Mesenchymal stem cell (in vitro differentiated cells and primary cell): ENCODE results near the gene E2F6.

Source experiments
- DNase-seq: peaks from one replicate; pipeline ENCODE4 v3.0.0-alpha.2; 2013
- H2AFZ ChIP-seq: one replicate; pipeline ENCODE4 v1.6.1; 2013; ENCODE audit warnings: low read depth, mild to moderate bottlenecking, control low read depth, inconsistent platforms, low read length, moderate library complexity
- H2AK5ac ChIP-seq: 2 replicates; pipeline ENCODE4 v1.6.1; 2013; ENCODE audit warnings: low read length, moderate library complexity, mild to moderate bottlenecking, inconsistent platforms; ENCODE audit not compliant: severe bottlenecking
- H2BK120ac ChIP-seq: one replicate; pipeline ENCODE4 v1.6.1; 2013; ENCODE audit warnings: low read depth, mild to moderate bottlenecking, inconsistent platforms, low read length, moderate library complexity
- H2BK12ac ChIP-seq, 2 experiments: one replicate each; pipeline ENCODE4 v1.6.1; 2013; ENCODE audit warnings: inconsistent platforms in 2 of 2, low read length in 2 of 2, mild to moderate bottlenecking in 2 of 2, moderate library complexity in 2 of 2, control low read depth in 1 of 2
- H2BK15ac ChIP-seq: one replicate; pipeline ENCODE4 v1.6.1; 2013; ENCODE audit warnings: mild to moderate bottlenecking, low read depth, inconsistent platforms; ENCODE audit not compliant: poor library complexity, severe bottlenecking
- H2BK5ac ChIP-seq: 2 replicates; pipeline ENCODE4 v1.6.1; 2013; ENCODE audit warnings: low read depth, mild to moderate bottlenecking, low read length, control low read depth, inconsistent platforms; ENCODE audit not compliant: poor library complexity, severe bottlenecking
- H3K14ac ChIP-seq, 2 experiments: one replicate each; pipeline ENCODE4 v1.6.1; 2013; ENCODE audit warnings: inconsistent platforms in 2 of 2, low read length in 2 of 2, control low read depth in 1 of 2, mild to moderate bottlenecking in 1 of 2, moderate library complexity in 1 of 2
- H3K18ac ChIP-seq, 2 experiments: one replicate each; pipeline ENCODE4 v1.6.1; 2013; ENCODE audit warnings: inconsistent platforms in 2 of 2, low read length in 2 of 2, control low read depth in 1 of 2, low read depth in 1 of 2, mild to moderate bottlenecking in 1 of 2
- H3K23ac ChIP-seq, 2 experiments: one replicate each; pipeline ENCODE4 v1.6.1; 2013; ENCODE audit warnings: inconsistent platforms in 2 of 2, low read length in 2 of 2, mild to moderate bottlenecking in 2 of 2, moderate library complexity in 2 of 2, control low read depth in 1 of 2
- H3K27ac ChIP-seq: 2 replicates; pipeline ENCODE4 v1.5.1; 2013; ENCODE audit warnings: mild to moderate bottlenecking, moderate library complexity, low read length, control low read depth, inconsistent platforms; ENCODE audit not compliant: poor library complexity, severe bottlenecking
- H3K27me3 ChIP-seq, 2 experiments: 2 replicates each; pipeline versions ENCODE4 v1.6.1 to v1.7.0; 2013; ENCODE audit warnings: low read length in 2 of 2, mild to moderate bottlenecking in 2 of 2, moderate library complexity in 2 of 2, control low read depth in 1 of 2, inconsistent platforms in 1 of 2; ENCODE audit not compliant: control insufficient read depth in 1 of 2, insufficient read depth in 1 of 2
- H3K36me3 ChIP-seq, 2 experiments: 2 replicates each; pipeline versions ENCODE4 v1.6.1 to v1.7.0; 2013; ENCODE audit warnings: low read length in 2 of 2, control low read depth in 1 of 2, inconsistent platforms in 1 of 2, low read depth in 1 of 2, mild to moderate bottlenecking in 1 of 2; ENCODE audit not compliant: insufficient read depth in 2 of 2, control insufficient read depth in 1 of 2
- H3K4ac ChIP-seq, 2 experiments: one replicate each; pipeline ENCODE4 v1.6.1; 2013; ENCODE audit warnings: inconsistent platforms in 2 of 2, low read length in 2 of 2, mild to moderate bottlenecking in 2 of 2, moderate library complexity in 2 of 2, control low read depth in 1 of 2, low read depth in 1 of 2
- H3K4me1 ChIP-seq: 2 replicates; pipeline ENCODE4 v1.6.1; 2013; ENCODE audit warnings: low read depth, low read length, control low read depth; ENCODE audit not compliant: control insufficient read depth, insufficient read depth
- H3K4me2 ChIP-seq: 2 replicates; pipeline ENCODE4 v1.6.1; 2013; ENCODE audit warnings: low read length, mild to moderate bottlenecking, inconsistent platforms; ENCODE audit not compliant: poor library complexity, severe bottlenecking
- H3K4me3 ChIP-seq, 2 experiments: 2 replicates each; pipeline versions ENCODE4 v1.5.1 to v1.7.0; 2013; ENCODE audit warnings: low read length in 2 of 2, mild to moderate bottlenecking in 2 of 2, control low read depth in 1 of 2, low read depth in 1 of 2; ENCODE audit not compliant: insufficient read depth in 1 of 2
- H3K79me1 ChIP-seq: replicated peaks from 2 replicates; pipeline ENCODE4 v1.6.1; 2013; ENCODE audit warnings: mild to moderate bottlenecking, control low read depth, low read length, inconsistent platforms; ENCODE audit not compliant: poor library complexity, severe bottlenecking
- H3K9ac ChIP-seq: 2 replicates; pipeline ENCODE4 v1.7.0; 2013; ENCODE audit warnings: mild to moderate bottlenecking, low read length, moderate library complexity
- H3K9me3 ChIP-seq: 2 replicates; pipeline ENCODE4 v1.7.0; 2013; ENCODE audit warnings: mild to moderate bottlenecking, low read length; ENCODE audit not compliant: control insufficient read depth
- H4K8ac ChIP-seq: one replicate; pipeline ENCODE4 v1.6.1; 2013; ENCODE audit warnings: inconsistent platforms, mild to moderate bottlenecking, low read length, moderate library complexity
- H4K91ac ChIP-seq: one replicate; pipeline ENCODE4 v1.6.1; 2013; ENCODE audit warnings: mild to moderate bottlenecking, low read length, inconsistent platforms
- WGBS: methylation state at CpG from one replicate; pipeline ENCODE4 v1.1.7; 2013; ENCODE audit warnings: mixed read lengths; 5-methylcytosine and 5-hydroxymethylcytosine counted together

Gene E2F6

GRCh38 chr2:11481426-11481788, 15.4 kb upstream of the E2F6 start:
- Histone ChIP-seq H3K9ac (no peak overlapping the region), H2BK12ac (no peak overlapping the region), H3K23ac (no peak overlapping the region), H2BK5ac (no peak overlapping the region), H2AFZ (no peak overlapping the region), H3K27ac (no peak overlapping the region), H4K8ac (no peak overlapping the region), H3K18ac (no peak overlapping the region), H2BK15ac (no peak overlapping the region), H2BK120ac (no peak overlapping the region), H3K4me3 (no peak overlapping the region), H3K9me3 (no peaks in the 10 kb centered on the region), H3K36me3 (peaks cover 0 to 3% of the 10 kb centered on the region in 2 experiments), H3K4ac (no peak overlapping the region), H3K27me3 (peaks cover 57 to 73% of the 10 kb centered on the region in 2 experiments), H3K4me2 (no peak overlapping the region), H2AK5ac (no peak overlapping the region), H4K91ac (no peak overlapping the region), H3K4me1 (peaks cover 16% of the 10 kb centered on the region), H3K79me1 (no peaks in the 10 kb centered on the region), H3K14ac (no peak overlapping the region)
- 65% methylated on average over 6 of the region's 6 CpGs for WGBS
- DNase-seq, result no peak

DNA sequence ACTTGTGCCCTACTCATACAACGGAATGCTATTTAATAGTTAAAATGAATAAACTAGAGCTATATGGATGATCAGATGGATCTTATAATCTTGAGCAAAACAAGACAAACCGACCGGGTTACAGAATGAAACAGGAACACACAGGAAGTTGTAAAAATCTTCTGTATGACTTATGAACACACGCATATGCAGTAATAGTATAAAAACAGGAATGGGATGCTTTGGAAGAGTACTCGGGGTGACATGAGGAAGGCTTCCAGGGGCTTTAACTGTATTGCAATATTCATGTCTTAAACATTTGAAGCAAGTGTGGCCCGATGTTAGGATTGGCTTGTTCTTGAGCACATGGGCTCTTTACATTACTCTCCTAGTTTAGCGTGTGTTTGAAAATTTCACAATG, 14.9 kb upstream of the E2F6 start:
- H3K9me3 ChIP-seq, result no peaks in the 10 kb centered on the region
- H3K23ac ChIP-seq, result no peak overlapping the region
- no peak overlapping the region for H3K14ac ChIP-seq
- H2BK15ac ChIP-seq, result no peak overlapping the region
- no peak overlapping the region for H3K27ac ChIP-seq
- no peak overlapping the region for H2BK5ac ChIP-seq
- no peak overlapping the region for H3K4ac ChIP-seq
- H3K27me3 ChIP-seq, result peaks cover 52 to 68% of the 10 kb centered on the region in 2 experiments
- peaks cover 16% of the 10 kb centered on the region for H3K4me1 ChIP-seq
- H2BK12ac ChIP-seq, result no peak overlapping the region
- no peaks in the 10 kb centered on the region for H3K79me1 ChIP-seq
- H4K91ac ChIP-seq, result no peak overlapping the region
- no peak overlapping the region for H3K9ac ChIP-seq
- 66% methylated on average over 6 of the region's 7 CpGs for WGBS
- no peak overlapping the region for H4K8ac ChIP-seq
- H3K4me2 ChIP-seq, result no peak overlapping the region
- DNase-seq, result no peak
- no peak overlapping the region for H2BK120ac ChIP-seq
- peaks cover 0 to 3% of the 10 kb centered on the region in 2 experiments for H3K36me3 ChIP-seq
- no peak overlapping the region for H3K4me3 ChIP-seq
- H2AK5ac ChIP-seq, result no peak overlapping the region
- no peak overlapping the region for H3K18ac ChIP-seq
- H2AFZ ChIP-seq, result no peak overlapping the region

GRCh38 chr2:11480406-11480805, 14.4 kb upstream of the E2F6 start:
- H3K27ac ChIP-seq, result no peak overlapping the region
- no peak overlapping the region for H3K9ac ChIP-seq
- H4K91ac ChIP-seq, result no peak overlapping the region
- H2BK120ac ChIP-seq, result no peak overlapping the region
- H2BK5ac ChIP-seq, result no peak overlapping the region
- 43% methylated on average over 2 of the region's 4 CpGs for WGBS
- no peaks in the 10 kb centered on the region for H3K9me3 ChIP-seq
- no peak overlapping the region for H3K4me2 ChIP-seq
- no peaks in the 10 kb centered on the region for H3K79me1 ChIP-seq
- H3K23ac ChIP-seq, result no peak overlapping the region
- no peak overlapping the region for H3K14ac ChIP-seq
- peaks cover 47 to 63% of the 10 kb centered on the region in 2 experiments for H3K27me3 ChIP-seq
- peaks cover 0 to 3% of the 10 kb centered on the region in 2 experiments for H3K36me3 ChIP-seq
- no peak overlapping the region for H2BK12ac ChIP-seq
- H3K18ac ChIP-seq, result no peak overlapping the region
- no peak overlapping the region for H3K4ac ChIP-seq
- H2BK15ac ChIP-seq, result no peak overlapping the region
- no peak overlapping the region for H3K4me3 ChIP-seq
- H4K8ac ChIP-seq, result no peak overlapping the region
- H2AFZ ChIP-seq, result no peak overlapping the region
- DNase-seq, result no peak
- H3K4me1 ChIP-seq, result peaks cover 16% of the 10 kb centered on the region
- H2AK5ac ChIP-seq, result no peak overlapping the region

DNA sequence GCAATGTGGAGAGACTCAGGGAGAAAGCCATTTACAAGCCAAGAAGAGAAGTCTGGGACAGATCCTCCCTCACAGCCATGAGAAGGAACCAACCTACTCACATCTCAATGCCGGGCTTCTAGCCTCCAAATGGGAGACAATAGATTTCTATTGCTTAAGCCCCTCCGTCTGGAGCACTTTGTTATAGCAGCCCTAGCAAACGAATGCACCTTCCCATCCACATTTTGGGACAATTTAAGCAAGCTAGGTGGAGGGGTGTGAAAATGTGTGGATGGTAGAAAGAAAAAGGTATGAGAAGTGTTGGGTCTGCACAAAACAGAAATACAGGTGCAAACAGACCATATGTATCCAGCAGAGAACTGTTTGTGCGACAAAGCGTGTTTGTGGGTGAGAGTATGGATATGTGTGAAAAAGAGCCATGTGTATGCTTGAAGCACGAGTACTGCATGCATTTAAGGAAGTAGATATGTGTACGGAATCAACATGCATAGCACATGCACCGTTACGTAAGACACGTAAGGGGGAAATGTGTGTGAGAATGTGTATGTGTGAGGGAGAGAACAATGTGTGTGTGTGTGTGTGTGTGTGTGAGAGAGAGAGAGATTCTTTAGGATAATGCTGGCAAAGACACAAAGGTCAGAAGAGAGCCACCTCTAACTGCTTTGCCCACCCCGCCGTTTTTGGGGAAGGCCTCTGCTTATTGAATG, 13.1 kb upstream of the E2F6 start:
- Histone ChIP-seq H3K4me1 (peaks cover 16% of the 10 kb centered on the region), H2AFZ (no peak overlapping the region), H3K4me3 (no peak overlapping the region), H3K36me3 (peaks cover 0 to 3% of the 10 kb centered on the region in 2 experiments), H2BK12ac (no peak overlapping the region), H3K27ac (no peak overlapping the region), H3K79me1 (no peaks in the 10 kb centered on the region), H3K14ac (no peak overlapping the region), H3K9ac (no peak overlapping the region), H3K4ac (no peak overlapping the region), H2AK5ac (no peak overlapping the region), H4K8ac (no peak overlapping the region), H2BK15ac (no peak overlapping the region), H4K91ac (no peak overlapping the region), H3K23ac (no peak overlapping the region), H3K4me2 (no peak overlapping the region), H2BK120ac (no peak overlapping the region), H3K9me3 (no peaks in the 10 kb centered on the region), H3K27me3 (peaks cover 41 to 56% of the 10 kb centered on the region in 2 experiments), H3K18ac (no peak overlapping the region), H2BK5ac (no peak overlapping the region)
- WGBS, result 89% methylated on average over 12 of the region's 12 CpGs
- DNase-seq, result no peak
